Panc1 (cell line): ENCODE measurements around the gene SLIT3. TPM values are rescaled to one million over a fixed set of nuclear protein-coding genes. Genes with fewer than 3 reads are reported as not detected.

ENCODE experiments used
- ATAC-seq: fragments of 200-7000 bp; cut with Tn5 transposase; 2 replicates; pipeline ENCODE4 v1.9.1; 2020; ENCODE audit warnings: mild to moderate bottlenecking, moderate library complexity
- BruUV-seq: library from RNA; stranded (reverse); fragments of 400-500 nt; replicated peaks from 2 replicates; lab custom pipeline; 2021; lab: Mats Ljungman, UMichigan
- CTCF ChIA-PET: fragments of 300-600 bp; sonication (Branson Sonifier 250); formaldehyde crosslinking; loops from one replicate; lab custom pipeline; 2022; ENCODE audit warnings: antibody characterized with exemption; lab: Charles Lee
- POLR2A ChIA-PET: fragments of 300-600 bp; sonication (Branson Sonifier 250); formaldehyde crosslinking; loops from one replicate; lab custom pipeline; 2022; ENCODE audit warnings: antibody characterized with exemption; lab: Charles Lee
- DNase-seq: peaks from one replicate; pipeline ENCODE4 v3.0.0-alpha.2; 2010; ENCODE audit warnings: low read depth, low spot score
- H3K27ac ChIP-seq: 2 replicates; pipeline ENCODE4 v1.5.1; 2011; ENCODE audit warnings: mild to moderate bottlenecking, low read length, inconsistent platforms
- H3K27me3 ChIP-seq: fragments of 200-500 bp; sonication (Bioruptor generic); 2 replicates; pipeline ENCODE4 v1.6.0; 2014; ENCODE audit warnings: low read length, inconsistent platforms; ENCODE audit not compliant: control insufficient read depth, insufficient read depth
- H3K36me3 ChIP-seq: fragments of 200-500 bp; sonication (Bioruptor generic); 2 replicates; pipeline ENCODE4 v1.5.1; 2014; ENCODE audit warnings: inconsistent platforms, mild to moderate bottlenecking, low read length, moderate library complexity; ENCODE audit not compliant: control insufficient read depth, insufficient read depth
- H3K4me1 ChIP-seq: 2 replicates; pipeline ENCODE4 v1.5.1; 2011; ENCODE audit warnings: inconsistent platforms, mild to moderate bottlenecking, low read length, moderate library complexity; ENCODE audit not compliant: control insufficient read depth, insufficient read depth
- H3K4me3 ChIP-seq, 2 experiments: 2 replicates each; pipeline ENCODE4 v1.5.1; 2011 to 2012; ENCODE audit warnings: low read depth in 2 of 2, low read length in 2 of 2, mild to moderate bottlenecking in 2 of 2, inconsistent platforms in 1 of 2, moderate library complexity in 1 of 2
- H3K9me3 ChIP-seq: fragments of 200-500 bp; sonication (Bioruptor generic); 2 replicates; pipeline ENCODE4 v1.5.1; 2014; ENCODE audit warnings: low read depth, mild to moderate bottlenecking, inconsistent platforms, low read length, moderate library complexity; ENCODE audit not compliant: control insufficient read depth, insufficient read depth
- POLR2AphosphoS5 ChIP-seq: IDR thresholded peaks from 2 replicates; pipeline ENCODE4 v1.6.1; 2012; ENCODE audit warnings: mild to moderate bottlenecking, low read depth, low read length, moderate library complexity
- SIN3A ChIP-seq: IDR thresholded peaks from 2 replicates; pipeline ENCODE4 v1.6.1; 2012; ENCODE audit warnings: low read depth, mild to moderate bottlenecking, low read length, moderate library complexity, borderline replicate concordance; ENCODE audit not compliant: insufficient read depth
- TCF7L2 ChIP-seq: IDR thresholded peaks from 2 replicates; pipeline ENCODE4 v1.6.1; 2011; ENCODE audit warnings: mild to moderate bottlenecking, low read depth, low read length, inconsistent platforms
- in situ Hi-C: cut with HindIII; loops from 2 replicates; pipeline ENCODE4 v1.10.0; 2016; ENCODE audit warnings: low sequenced_read_pairs, low pct_unique_long_range_greater_than_20kb
- intact Hi-C: fragments of 100-400 bp; cut with micrococcal nuclease; formaldehyde crosslinking; loops from one replicate; pipeline ENCODE4 v1.10.0; 2022; ENCODE audit not compliant: unreplicated experiment
- total RNA-seq: library from RNA; stranded (reverse); gene quantifications from one replicate; pipeline ENCODE4 v1.2.1, GENCODE V29; 2021; ENCODE audit not compliant: unreplicated experiment
- TF ChIP-seq, protein P1 (sequence below): fragments of 450-650 bp; IDR thresholded peaks from 2 replicates; pipeline ENCODE4 v1.5.1; 2017; ENCODE audit warnings: mild to moderate bottlenecking
- TF ChIP-seq, protein P2 (sequence below), 2 experiments: IDR thresholded peaks; 2 replicates each; pipeline ENCODE4 v1.6.1; 2011 to 2012; ENCODE audit warnings: low read depth in 2 of 2, control low read depth in 1 of 2, low read length in 1 of 2, mild to moderate bottlenecking in 1 of 2, moderate library complexity in 1 of 2; ENCODE audit not compliant: insufficient read depth in 1 of 2

Gene SLIT3
- total RNA-seq, 1 experiment from 2014 or later: 26.4 TPM

DNA sequence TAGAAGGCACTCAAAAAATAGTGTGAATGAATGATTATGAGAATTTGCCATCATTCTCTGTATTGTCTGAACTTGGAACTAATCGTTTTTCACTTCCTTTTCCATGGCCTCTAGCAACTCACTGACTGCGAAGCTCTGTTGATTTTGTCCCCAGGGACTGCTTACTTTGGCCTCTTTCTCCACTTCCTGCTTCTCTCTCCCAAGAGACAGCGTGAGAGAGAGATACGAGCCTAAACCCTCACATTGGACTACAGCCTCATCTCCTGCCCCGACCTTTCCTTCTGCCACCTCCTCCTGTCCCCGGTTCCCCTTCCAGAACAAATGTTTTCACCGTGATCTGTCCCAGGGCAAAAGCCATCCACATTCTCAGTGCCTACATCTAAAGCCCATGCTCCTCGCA lies 421.0 kb downstream of the SLIT3 start:
- Histone ChIP-seq H3K36me3 (no peaks in the 10 kb centered on the region), H3K9me3 (no peaks in the 10 kb centered on the region), H3K27me3 (no peaks in the 10 kb centered on the region), H3K27ac (no peak overlapping the region), H3K4me3 (no peak overlapping the region), H3K4me1 (no peaks in the 10 kb centered on the region)
- no TSS peak for BruUV-seq
- DNase-seq: no peak
- TF ChIP-seq, protein P1, sequence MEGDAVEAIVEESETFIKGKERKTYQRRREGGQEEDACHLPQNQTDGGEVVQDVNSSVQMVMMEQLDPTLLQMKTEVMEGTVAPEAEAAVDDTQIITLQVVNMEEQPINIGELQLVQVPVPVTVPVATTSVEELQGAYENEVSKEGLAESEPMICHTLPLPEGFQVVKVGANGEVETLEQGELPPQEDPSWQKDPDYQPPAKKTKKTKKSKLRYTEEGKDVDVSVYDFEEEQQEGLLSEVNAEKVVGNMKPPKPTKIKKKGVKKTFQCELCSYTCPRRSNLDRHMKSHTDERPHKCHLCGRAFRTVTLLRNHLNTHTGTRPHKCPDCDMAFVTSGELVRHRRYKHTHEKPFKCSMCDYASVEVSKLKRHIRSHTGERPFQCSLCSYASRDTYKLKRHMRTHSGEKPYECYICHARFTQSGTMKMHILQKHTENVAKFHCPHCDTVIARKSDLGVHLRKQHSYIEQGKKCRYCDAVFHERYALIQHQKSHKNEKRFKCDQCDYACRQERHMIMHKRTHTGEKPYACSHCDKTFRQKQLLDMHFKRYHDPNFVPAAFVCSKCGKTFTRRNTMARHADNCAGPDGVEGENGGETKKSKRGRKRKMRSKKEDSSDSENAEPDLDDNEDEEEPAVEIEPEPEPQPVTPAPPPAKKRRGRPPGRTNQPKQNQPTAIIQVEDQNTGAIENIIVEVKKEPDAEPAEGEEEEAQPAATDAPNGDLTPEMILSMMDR: no peak
- TF ChIP-seq, protein P2, sequence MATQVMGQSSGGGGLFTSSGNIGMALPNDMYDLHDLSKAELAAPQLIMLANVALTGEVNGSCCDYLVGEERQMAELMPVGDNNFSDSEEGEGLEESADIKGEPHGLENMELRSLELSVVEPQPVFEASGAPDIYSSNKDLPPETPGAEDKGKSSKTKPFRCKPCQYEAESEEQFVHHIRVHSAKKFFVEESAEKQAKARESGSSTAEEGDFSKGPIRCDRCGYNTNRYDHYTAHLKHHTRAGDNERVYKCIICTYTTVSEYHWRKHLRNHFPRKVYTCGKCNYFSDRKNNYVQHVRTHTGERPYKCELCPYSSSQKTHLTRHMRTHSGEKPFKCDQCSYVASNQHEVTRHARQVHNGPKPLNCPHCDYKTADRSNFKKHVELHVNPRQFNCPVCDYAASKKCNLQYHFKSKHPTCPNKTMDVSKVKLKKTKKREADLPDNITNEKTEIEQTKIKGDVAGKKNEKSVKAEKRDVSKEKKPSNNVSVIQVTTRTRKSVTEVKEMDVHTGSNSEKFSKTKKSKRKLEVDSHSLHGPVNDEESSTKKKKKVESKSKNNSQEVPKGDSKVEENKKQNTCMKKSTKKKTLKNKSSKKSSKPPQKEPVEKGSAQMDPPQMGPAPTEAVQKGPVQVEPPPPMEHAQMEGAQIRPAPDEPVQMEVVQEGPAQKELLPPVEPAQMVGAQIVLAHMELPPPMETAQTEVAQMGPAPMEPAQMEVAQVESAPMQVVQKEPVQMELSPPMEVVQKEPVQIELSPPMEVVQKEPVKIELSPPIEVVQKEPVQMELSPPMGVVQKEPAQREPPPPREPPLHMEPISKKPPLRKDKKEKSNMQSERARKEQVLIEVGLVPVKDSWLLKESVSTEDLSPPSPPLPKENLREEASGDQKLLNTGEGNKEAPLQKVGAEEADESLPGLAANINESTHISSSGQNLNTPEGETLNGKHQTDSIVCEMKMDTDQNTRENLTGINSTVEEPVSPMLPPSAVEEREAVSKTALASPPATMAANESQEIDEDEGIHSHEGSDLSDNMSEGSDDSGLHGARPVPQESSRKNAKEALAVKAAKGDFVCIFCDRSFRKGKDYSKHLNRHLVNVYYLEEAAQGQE (IDR thresholded peaks at IDR 0.05; ENCODE audit: insufficient read depth in 1 of 2, low read depth in 2 of 2, low read length in 1 of 2): no peak
- TF ChIP-seq TCF7L2 (no peak), POLR2AphosphoS5 (no peak), SIN3A (no peak)
- POLR2A ChIA-PET: no interaction called here
- ATAC-seq: no peak
- in situ Hi-C loops: no loop called here
- CTCF ChIA-PET: no interaction called here
- intact Hi-C loops: no loop called here

DNA sequence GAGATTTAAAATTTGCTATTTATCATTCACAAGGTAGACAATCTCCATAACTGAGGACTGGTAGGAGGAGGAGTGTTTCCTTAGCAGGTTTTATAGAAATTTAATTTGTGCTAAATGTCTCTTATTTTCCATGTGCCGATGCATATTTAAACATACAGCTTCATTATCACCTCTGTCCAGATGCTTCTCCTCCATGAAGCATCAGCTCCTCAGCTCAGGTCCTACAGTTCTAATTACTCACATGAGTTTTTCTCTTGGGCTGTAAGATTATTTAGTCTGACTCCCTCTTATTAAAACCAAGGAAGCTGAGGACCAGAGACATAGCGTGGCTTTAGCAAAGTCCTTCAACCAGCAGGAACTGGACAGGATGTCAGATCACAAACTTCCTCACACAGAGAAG lies 421.6 kb downstream of the SLIT3 start:
- H3K9me3 ChIP-seq: no peaks in the 10 kb centered on the region
- ATAC-seq: no peak
- no peaks in the 10 kb centered on the region for H3K4me1 ChIP-seq
- H3K27me3 ChIP-seq: peaks cover 2% of the 10 kb centered on the region; the same call in 1 of the 2 replicates
- H3K4me3 ChIP-seq: no peak overlapping the region
- TF ChIP-seq TCF7L2 (no peak), POLR2AphosphoS5 (no peak), SIN3A (no peak)
- TF ChIP-seq, protein P2 (IDR thresholded peaks at IDR 0.05; ENCODE audit: insufficient read depth in 1 of 2, low read depth in 2 of 2, low read length in 1 of 2): no peak
- TF ChIP-seq, protein P1: no peak
- ChIA-PET CTCF (no interaction called here), POLR2A (no interaction called here)
- intact Hi-C loops (no loop called here), in situ Hi-C loops (no loop called here)
- H3K27ac ChIP-seq: no peak overlapping the region
- H3K36me3 ChIP-seq: no peaks in the 10 kb centered on the region
- BruUV-seq: no TSS peak
- no peak for DNase-seq
